Body of pancreas (tissue), 4 donors: ENCODE results near the gene RGS6. TPM values are rescaled to one million over a fixed set of nuclear protein-coding genes. Genes with fewer than 3 reads are reported as not detected.

Source experiments
- ATAC-seq: fragments of 150-250 bp; one replicate; pipeline ENCODE4 v1.9.1; 2016
- DNase-seq, 4 donors: peaks; one replicate each; pipeline ENCODE4 v3.0.0-alpha.2; 2019
- H3K27ac ChIP-seq, 4 donors: fragments of 200-600 bp; sonication (generic); 1 replicate in 3 of 4; 2 replicates in 1 of 4; pipeline versions ENCODE4 v1.5.1 to v1.6.1; 2016 to 2019; ENCODE audit warnings: mild to moderate bottlenecking in 1 of 4, mixed read lengths in 1 of 4, moderate library complexity in 1 of 4
- H3K27me3 ChIP-seq, 2 donors: fragments of 200-600 bp; sonication (generic); one replicate each; pipeline ENCODE4 v1.6.0; 2016; ENCODE audit warnings: mild to moderate bottlenecking in 1 of 2
- H3K36me3 ChIP-seq, 2 donors: fragments of 200-600 bp; sonication (generic); replicated peaks in 1 of 2; 2 replicates each; pipeline ENCODE4 v1.5.1; 2016; ENCODE audit warnings: low read depth in 2 of 2; ENCODE audit not compliant: insufficient read depth in 1 of 2
- H3K4me1 ChIP-seq: fragments of 200-600 bp; sonication (generic); one replicate; pipeline ENCODE4 v1.6.0; 2016
- H3K4me3 ChIP-seq, 2 donors: fragments of 200-600 bp; sonication (generic); 1 replicate in 1 of 2; 2 replicates in 1 of 2; pipeline ENCODE4 v1.5.1; 2016 to 2019
- H3K9me3 ChIP-seq, 3 donors: fragments of 200-600 bp; sonication (generic); 1 replicate in 2 of 3; 2 replicates in 1 of 3; pipeline ENCODE4 v1.5.1; 2016
- POLR2A ChIP-seq, 3 donors: fragments of 450-650 bp; IDR thresholded peaks; one replicate each; pipeline ENCODE4 v1.6.1; 2016; ENCODE audit warnings: antibody characterized with exemption in 3 of 3, mild to moderate bottlenecking in 2 of 3
- WGBS, 2 donors: methylation state at CpG; one replicate each; pipeline ENCODE4 v1.1.5; 2017; 5-methylcytosine and 5-hydroxymethylcytosine counted together
- intact Hi-C: fragments of 100-400 bp; cut with DNase I; formaldehyde crosslinking; loops from one replicate; pipeline ENCODE4 v1.15.1; 2023
- total RNA-seq, 2 donors: library from RNA; depleted of rRNA; stranded (reverse); fragments of >200 nt; gene quantifications; one replicate each; pipeline ENCODE4 v1.1.0, GENCODE V29; 2016
- TF ChIP-seq, protein P1 (sequence below), 7 experiments: fragments of 450-650 bp in 4 of 7; fragments of 200-600 bp in 3 of 7; sonication (generic) in 3 of 7; IDR thresholded peaks; one replicate each; pipeline ENCODE4 v1.5.1; 2016 to 2019; ENCODE audit warnings: antibody characterized with exemption in 7 of 7

RGS6 gene
- total RNA-seq, 2 donors from 2014 or later: 0.26 to 1.3 TPM

DNA sequence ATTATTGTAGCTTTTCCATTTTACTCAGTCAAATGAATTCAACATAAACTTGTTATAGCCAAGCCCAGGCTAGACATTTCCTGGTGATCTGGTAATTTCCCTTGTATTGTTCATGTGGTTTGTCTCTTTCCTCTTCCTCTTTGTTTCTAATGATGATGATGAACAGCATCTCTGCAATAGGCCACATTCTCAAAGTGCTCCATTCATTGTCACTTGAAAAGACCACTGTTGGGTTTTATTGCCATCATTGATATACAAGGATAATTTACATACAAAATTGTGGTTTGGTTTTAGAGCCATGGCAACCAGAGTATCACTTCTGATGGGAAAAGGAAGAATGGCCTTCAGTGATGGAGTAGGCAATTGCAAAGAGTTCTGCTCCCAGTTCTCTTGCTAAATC is 379.3 kb downstream of the RGS6 start:
- Histone ChIP-seq H3K36me3 (no peaks in the 10 kb centered on the region), H3K4me3 (no peak overlapping the region), H3K4me1 (no peaks in the 10 kb centered on the region), H3K27me3 (no peaks in the 10 kb centered on the region), H3K9me3 (peaks cover 0 to 2% (median 0%) of the 10 kb centered on the region in 3 donors), H3K27ac (no peak overlapping the region)
- DNase-seq (no peak), ATAC-seq (no peak)
- intact Hi-C loops: no loop called here
- TF ChIP-seq, protein P1, sequence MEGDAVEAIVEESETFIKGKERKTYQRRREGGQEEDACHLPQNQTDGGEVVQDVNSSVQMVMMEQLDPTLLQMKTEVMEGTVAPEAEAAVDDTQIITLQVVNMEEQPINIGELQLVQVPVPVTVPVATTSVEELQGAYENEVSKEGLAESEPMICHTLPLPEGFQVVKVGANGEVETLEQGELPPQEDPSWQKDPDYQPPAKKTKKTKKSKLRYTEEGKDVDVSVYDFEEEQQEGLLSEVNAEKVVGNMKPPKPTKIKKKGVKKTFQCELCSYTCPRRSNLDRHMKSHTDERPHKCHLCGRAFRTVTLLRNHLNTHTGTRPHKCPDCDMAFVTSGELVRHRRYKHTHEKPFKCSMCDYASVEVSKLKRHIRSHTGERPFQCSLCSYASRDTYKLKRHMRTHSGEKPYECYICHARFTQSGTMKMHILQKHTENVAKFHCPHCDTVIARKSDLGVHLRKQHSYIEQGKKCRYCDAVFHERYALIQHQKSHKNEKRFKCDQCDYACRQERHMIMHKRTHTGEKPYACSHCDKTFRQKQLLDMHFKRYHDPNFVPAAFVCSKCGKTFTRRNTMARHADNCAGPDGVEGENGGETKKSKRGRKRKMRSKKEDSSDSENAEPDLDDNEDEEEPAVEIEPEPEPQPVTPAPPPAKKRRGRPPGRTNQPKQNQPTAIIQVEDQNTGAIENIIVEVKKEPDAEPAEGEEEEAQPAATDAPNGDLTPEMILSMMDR (IDR thresholded peaks at IDR 0.05): no peak
- no peak for TF ChIP-seq POLR2A (IDR thresholded peaks at IDR 0.05)

- ATAC-seq (no peak), DNase-seq (no peak)
- no peak overlapping the region for H3K27ac ChIP-seq
- no peaks in the 10 kb centered on the region for H3K4me1 ChIP-seq
- no peaks in the 10 kb centered on the region for H3K9me3 ChIP-seq
- H3K36me3 ChIP-seq: no peaks in the 10 kb centered on the region
- intact Hi-C loops: no loop called here
- 24 to 33% methylated on average over 9 of the region's 9 CpGs for WGBS, 2 donors
- no peak overlapping the region for H3K4me3 ChIP-seq
- no peaks in the 10 kb centered on the region for H3K27me3 ChIP-seq
- TF ChIP-seq, protein P1 (IDR thresholded peaks at IDR 0.05): no peak
- TF ChIP-seq POLR2A (IDR thresholded peaks at IDR 0.05): no peak
These were observed 382.7 kb downstream of the RGS6 start for GRCh38 chr14:72314808-72315435.

DNA sequence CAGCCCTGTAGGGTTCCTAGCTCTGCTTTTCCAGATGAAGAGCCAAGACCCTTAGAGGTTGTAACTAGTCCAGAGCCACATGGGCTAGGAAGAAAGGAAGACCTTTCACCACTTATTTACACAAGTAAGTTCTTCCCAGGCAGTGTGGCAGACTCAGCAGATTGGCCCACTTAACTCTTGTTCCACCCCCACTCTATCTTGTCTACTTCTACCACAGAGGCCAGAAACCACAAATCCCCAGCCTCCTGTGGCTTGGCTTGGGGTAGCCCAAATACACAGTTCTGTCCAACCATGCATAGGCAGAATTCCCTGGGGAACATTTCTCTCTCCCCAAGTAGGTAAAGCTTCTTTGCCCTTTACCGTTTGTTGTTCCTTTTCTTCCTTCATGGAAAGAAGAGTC is 383.5 kb downstream of the RGS6 start:
- DNase-seq: no peak
- intact Hi-C loops: no loop called here
- 68 to 89% methylated on average over 1 of the region's 1 CpG for WGBS, 2 donors
- Histone ChIP-seq H3K36me3 (no peaks in the 10 kb centered on the region), H3K9me3 (no peaks in the 10 kb centered on the region), H3K27me3 (no peaks in the 10 kb centered on the region), H3K4me1 (no peaks in the 10 kb centered on the region), H3K27ac (no peak overlapping the region), H3K4me3 (no peak overlapping the region)
- no peak for ATAC-seq
- TF ChIP-seq, protein P1 (IDR thresholded peaks at IDR 0.05): no peak
- TF ChIP-seq POLR2A (IDR thresholded peaks at IDR 0.05): no peak

- Histone ChIP-seq H3K4me1 (no peaks in the 10 kb centered on the region), H3K27me3 (no peaks in the 10 kb centered on the region), H3K36me3 (no peaks in the 10 kb centered on the region), H3K27ac (no peak overlapping the region), H3K4me3 (no peak overlapping the region), H3K9me3 (no peaks in the 10 kb centered on the region)
- intact Hi-C loops: no loop called here
- WGBS, 2 donors: 51 to 67% methylated on average over 4 of the region's 4 CpGs
- no peak for TF ChIP-seq POLR2A (IDR thresholded peaks at IDR 0.05)
- TF ChIP-seq, protein P1 (IDR thresholded peaks at IDR 0.05): no peak
- ATAC-seq (no peak), DNase-seq (no peak)
These were observed 386.4 kb downstream of the RGS6 start for GRCh38 chr14:72318648-72319047.

GRCh38 chr14:72332046-72332445 is 399.8 kb downstream of the RGS6 start:
- Histone ChIP-seq H3K27me3 (no peaks in the 10 kb centered on the region), H3K9me3 (no peaks in the 10 kb centered on the region), H3K27ac (no peak overlapping the region), H3K4me3 (no peak overlapping the region), H3K4me1 (peaks cover 6% of the 10 kb centered on the region), H3K36me3 (no peaks in the 10 kb centered on the region)
- intact Hi-C loops: no loop called here
- no peak for TF ChIP-seq POLR2A (IDR thresholded peaks at IDR 0.05)
- TF ChIP-seq, protein P1 (IDR thresholded peaks at IDR 0.05): no peak
- ATAC-seq (no peak), DNase-seq (peak in 2 of 4 donors; percentile 6 to 29)
- WGBS, 2 donors: 1 to 3% methylated on average over 6 of the region's 6 CpGs
